GM19467 (cell line): ENCODE data around the gene CCM2L.

Source experiments
- ATAC-seq: cut with Tn5 transposase; IDR thresholded peaks from one replicate; pipeline ENCODE4 v1.9.1; 2021; ENCODE audit warnings: mild to moderate bottlenecking, moderate library complexity; ENCODE audit not compliant: unreplicated experiment

The CCM2L gene

GRCh38 chr20:32056708-32057483 lies 46.7 kb downstream of the CCM2L start:
- no peak for ATAC-seq

- no peak for ATAC-seq
Measured at GRCh38 chr20:32057656-32058184, 47.5 kb downstream of the CCM2L start.

- no peak for ATAC-seq
Measured at GRCh38 chr20:32059189-32059588, 49.0 kb downstream of the CCM2L start.

GRCh38 chr20:32062776-32063170 lies 52.5 kb downstream of the CCM2L start:
- ATAC-seq: no peak

GRCh38 chr20:32063695-32064094 lies 53.5 kb downstream of the CCM2L start:
- no peak for ATAC-seq

GRCh38 chr20:32064667-32065066 lies 54.4 kb downstream of the CCM2L start:
- no peak for ATAC-seq

GRCh38 chr20:32067234-32067821 lies 57.1 kb downstream of the CCM2L start:
- ATAC-seq: no peak

- no peak for ATAC-seq
Measured at GRCh38 chr20:32068174-32068573, 57.9 kb downstream of the CCM2L start.

GRCh38 chr20:32069711-32070110 lies 59.5 kb downstream of the CCM2L start:
- ATAC-seq: no peak

- ATAC-seq: no peak
Measured at GRCh38 chr20:32070282-32070681, 60.0 kb downstream of the CCM2L start.

- ATAC-seq: no peak
Measured at GRCh38 chr20:32070690-32071213, 60.5 kb downstream of the CCM2L start.

GRCh38 chr20:32071395-32072167 lies 61.3 kb downstream of the CCM2L start:
- no peak for ATAC-seq

- ATAC-seq: no peak
Measured at GRCh38 chr20:32072168-32072750, 62.0 kb downstream of the CCM2L start.

GRCh38 chr20:32075534-32075933 lies 65.3 kb downstream of the CCM2L start:
- ATAC-seq: no peak

- ATAC-seq: no peak
Measured at GRCh38 chr20:32077190-32077589, 67.0 kb downstream of the CCM2L start.

GRCh38 chr20:32078322-32078721 lies 68.1 kb downstream of the CCM2L start:
- no peak for ATAC-seq

GRCh38 chr20:32078791-32079190 lies 68.6 kb downstream of the CCM2L start:
- ATAC-seq: no peak

GRCh38 chr20:32079655-32080109 lies 69.4 kb downstream of the CCM2L start:
- no peak for ATAC-seq

GRCh38 chr20:32080783-32081182 lies 70.5 kb downstream of the CCM2L start:
- no peak for ATAC-seq
